Measurements from ENCODE around the gene LAMP1. TPM values are rescaled to one million over a fixed set of nuclear protein-coding genes. Genes with fewer than 3 reads are reported as not detected.
"Not testable (repeated sequence)": the region's sequence is repeated elsewhere in the genome, so short reads cannot be mapped to it uniquely, and the experiment has no call there.

LAMP1 gene, protein sequence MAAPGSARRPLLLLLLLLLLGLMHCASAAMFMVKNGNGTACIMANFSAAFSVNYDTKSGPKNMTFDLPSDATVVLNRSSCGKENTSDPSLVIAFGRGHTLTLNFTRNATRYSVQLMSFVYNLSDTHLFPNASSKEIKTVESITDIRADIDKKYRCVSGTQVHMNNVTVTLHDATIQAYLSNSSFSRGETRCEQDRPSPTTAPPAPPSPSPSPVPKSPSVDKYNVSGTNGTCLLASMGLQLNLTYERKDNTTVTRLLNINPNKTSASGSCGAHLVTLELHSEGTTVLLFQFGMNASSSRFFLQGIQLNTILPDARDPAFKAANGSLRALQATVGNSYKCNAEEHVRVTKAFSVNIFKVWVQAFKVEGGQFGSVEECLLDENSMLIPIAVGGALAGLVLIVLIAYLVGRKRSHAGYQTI
- polyA plus RNA-seq (2013, experiment 1 of 2; ENCODE audit: insufficient read length) = 269 TPM
- polyA plus RNA-seq (2013, experiment 2 of 2; ENCODE audit: insufficient read length) = 245 TPM

- peak; percentile 99 for DNase-seq
These were observed at the start of gene LAMP1 for GRCh38 chr13:113296823-113297369. LAMP1 (plus strand) TSS chr13:113297239; CDS start chr13:113297435, 196 bp downstream.

DNA sequence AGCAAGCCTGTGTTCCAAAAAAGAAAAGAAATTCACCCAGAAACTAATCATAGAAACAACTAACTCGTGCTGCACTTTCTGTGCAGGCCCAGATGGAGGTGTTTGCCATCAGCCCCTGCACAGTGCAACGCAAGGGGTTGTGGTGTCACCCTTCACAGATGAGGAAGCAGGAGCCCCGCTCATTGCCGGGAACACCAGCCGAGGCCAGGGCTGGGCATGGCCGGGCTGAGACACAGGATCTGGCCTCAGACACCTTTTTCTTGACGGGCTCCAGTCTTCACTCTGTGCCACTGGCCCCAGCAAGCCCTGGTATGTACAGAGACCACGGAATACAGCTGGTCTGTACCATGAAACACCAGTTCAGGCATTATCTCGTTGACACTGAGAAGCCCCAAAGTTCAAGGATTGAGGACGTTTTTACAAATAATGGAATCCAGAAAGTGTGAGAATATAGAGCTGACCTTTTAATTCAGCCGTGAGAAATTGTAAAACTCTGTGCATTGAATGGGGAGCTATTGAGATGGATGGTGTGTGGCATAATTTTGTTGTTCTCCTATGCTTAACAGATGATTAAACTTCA, 44.4 kb upstream of the LAMP1 start:
- DNase-seq = no peak

GRCh38 chr13:113257908-113258307, 39.1 kb upstream of the LAMP1 start:
- DNase-seq = not testable (repeated sequence)

DNA sequence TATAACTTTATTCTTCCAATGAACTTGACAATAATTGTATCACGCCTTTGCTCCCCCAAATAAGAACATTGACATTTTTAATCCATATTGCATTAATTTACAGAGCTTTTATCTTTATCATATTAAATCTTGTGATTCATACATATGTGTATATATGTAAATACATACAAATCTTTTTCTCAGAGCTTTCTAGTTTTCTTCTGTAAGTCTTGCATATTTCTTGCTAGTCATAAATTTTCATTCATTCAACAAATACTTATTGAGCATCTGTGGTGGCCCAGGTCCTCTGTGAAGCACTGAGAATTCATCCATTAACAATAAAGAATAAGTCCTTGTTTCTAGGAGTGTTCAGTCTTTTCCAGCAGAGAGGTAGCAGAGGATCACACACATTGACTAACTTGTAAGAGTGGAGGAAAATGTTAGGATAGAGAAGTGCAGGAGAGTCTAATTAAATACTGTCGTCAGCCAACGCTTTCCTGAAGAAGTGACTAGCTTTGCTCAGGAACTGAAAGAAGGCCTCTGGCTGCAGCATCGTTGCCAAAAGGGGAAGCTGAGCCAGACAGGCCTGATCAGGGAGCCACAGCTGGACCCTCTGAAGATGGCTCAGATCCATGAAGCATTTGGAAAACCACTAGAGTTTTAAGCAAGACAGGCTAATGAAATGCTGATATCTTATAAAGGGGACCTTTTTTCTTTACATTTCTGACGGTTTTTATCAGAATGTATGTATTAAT, 38.6 kb upstream of the LAMP1 start:
- DNase-seq = no peak

- no peak for DNase-seq
These were observed 36.0 kb upstream of the LAMP1 start for GRCh38 chr13:113260996-113261395.

GRCh38 chr13:113263016-113263415, 34.0 kb upstream of the LAMP1 start:
- not testable (repeated sequence) for DNase-seq

DNA sequence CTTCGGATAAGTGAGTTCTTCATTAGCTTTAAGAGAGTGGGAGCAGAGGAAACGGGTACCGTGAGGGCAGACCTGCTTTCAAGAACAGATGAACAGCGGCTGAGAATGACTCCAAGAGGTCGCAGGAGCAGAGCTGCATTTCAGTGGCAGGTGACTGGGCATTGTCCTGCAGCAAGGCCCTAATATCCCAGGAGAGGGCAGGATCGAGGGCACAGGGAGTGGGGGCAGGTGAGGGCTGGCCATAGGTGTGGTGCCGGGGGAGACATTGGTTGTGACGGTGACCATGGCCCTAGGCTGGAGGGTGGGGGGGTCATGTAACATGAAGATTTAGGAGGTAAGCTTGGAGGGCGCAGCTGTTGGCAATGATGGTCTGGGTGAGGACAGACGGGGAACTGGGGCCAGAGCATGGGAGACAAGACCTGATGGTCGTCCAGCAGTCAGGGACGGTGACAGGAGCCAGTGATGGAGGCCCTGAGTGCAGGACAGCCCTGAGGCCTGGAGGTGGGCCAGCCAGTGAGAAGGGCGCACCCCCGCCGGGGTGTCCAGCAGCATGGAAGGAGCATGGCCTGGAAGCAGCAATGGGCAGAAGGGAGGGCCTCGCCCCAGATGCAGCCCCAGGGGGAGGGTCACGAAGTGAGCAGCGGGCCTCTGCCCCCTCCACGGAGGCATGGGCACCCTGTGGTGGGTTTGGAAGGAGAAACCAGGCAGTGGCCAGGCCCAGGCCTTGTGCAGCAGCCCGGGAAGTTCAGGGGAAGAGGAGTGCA, 29.2 kb upstream of the LAMP1 start:
- DNase-seq = no peak

GRCh38 chr13:113272031-113272430, 25.0 kb upstream of the LAMP1 start:
- DNase-seq = no peak

- DNase-seq = no peak
These were observed 24.3 kb upstream of the LAMP1 start for GRCh38 chr13:113272701-113273181.

DNA sequence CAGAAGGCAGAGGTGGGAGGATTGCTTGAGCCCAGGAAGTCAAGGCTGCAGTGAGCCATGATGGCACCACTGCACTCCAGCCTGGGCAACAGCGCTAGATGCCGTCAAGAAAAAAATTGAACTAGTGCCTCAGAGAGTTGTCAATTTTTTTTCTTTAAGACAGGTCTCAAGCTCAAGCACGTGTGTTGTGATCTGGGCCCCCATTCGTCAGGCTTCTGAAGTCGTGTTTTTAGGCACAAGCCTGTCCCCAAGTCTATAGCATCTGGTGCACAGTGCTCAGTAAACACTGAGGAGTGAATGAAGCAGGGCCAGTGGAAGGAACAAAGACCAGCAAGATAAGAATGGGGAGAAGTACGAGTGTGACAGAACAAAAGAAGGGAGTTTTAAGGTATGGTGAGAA, 23.7 kb upstream of the LAMP1 start:
- no peak for DNase-seq

GRCh38 chr13:113273851-113274590, 23.0 kb upstream of the LAMP1 start:
- DNase-seq = peak; percentile 25

DNA sequence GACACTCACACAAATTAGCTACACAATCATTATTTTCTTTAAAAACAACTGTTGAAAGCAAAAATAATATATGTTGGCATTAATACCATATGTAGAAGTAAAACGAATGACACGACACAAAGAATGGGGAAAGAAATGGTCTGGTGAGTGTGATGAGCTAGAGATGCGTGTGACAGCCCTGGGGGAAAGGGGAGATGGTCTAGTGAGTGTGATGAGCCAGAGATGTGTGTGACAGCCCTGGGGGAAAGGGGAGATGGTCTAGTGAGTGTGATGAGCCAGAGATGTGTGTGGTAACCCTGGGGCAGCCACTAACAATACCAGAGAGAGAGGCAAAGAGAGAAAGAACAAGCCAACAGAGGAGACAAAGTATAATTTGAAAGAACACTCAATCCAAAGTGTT, 22.3 kb upstream of the LAMP1 start:
- no peak for DNase-seq

GRCh38 chr13:113275387-113275786, 21.7 kb upstream of the LAMP1 start:
- peak; percentile 63 for DNase-seq

- no peak for DNase-seq
These were observed 16.9 kb upstream of the LAMP1 start for GRCh38 chr13:113280126-113280525.

- no peak for DNase-seq
These were observed 13.1 kb upstream of the LAMP1 start for GRCh38 chr13:113283904-113284303.

- DNase-seq = no peak
These were observed 8.2 kb upstream of the LAMP1 start for GRCh38 chr13:113288880-113289279.

GRCh38 chr13:113291129-113291528, 5.9 kb upstream of the LAMP1 start:
- DNase-seq = no peak

DNA sequence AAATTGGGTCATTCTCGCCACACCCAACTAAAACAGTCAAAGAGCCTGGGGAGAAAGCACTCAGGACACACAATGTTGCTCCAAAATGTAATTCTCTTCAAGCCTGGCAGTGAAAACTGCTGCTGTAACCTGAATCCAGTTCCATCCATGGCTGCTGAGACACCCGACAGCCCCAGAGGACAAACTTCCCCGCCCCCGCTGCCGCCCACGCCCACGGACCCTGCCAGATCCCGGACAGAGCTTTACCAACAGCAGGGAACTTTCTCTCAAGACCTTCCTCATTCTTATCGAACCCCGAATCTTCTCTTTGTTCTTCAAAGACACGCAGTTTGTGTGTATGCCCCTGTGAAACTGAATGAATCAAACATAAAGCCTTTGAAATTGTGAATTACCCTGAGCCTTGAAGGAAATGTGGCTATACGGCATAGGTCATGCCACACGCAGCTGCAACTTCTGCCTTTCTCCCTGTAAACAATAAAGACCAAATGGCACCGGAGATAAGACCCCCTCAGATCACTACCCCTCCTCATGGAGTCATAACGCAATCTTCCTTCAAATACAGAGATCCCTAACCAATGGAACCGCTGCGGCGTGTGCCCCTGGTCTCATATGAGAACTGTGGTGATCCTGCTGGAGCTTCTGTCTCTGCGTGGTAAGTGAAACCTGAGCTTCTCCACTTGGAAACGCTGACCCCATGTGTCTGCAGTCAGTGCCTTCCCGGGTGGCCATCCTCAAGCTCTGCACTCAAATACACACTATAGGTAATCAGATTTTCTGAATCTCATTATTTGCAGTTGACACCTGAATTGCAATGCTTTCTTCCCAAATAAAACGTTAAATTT, 4.8 kb upstream of the LAMP1 start:
- DNase-seq = no peak

GRCh38 chr13:113293686-113294085, 3.4 kb upstream of the LAMP1 start:
- no peak for DNase-seq

- DNase-seq = no peak
These were observed 1.3 kb upstream of the LAMP1 start for GRCh38 chr13:113295776-113296175.
